ENCODE results near the gene GRPEL1.

GRPEL1 gene

GRCh38 chr4:7060346-7061150 is 7.3 kb downstream of the GRPEL1 start:
- no peaks in the 10 kb centered on the region for H3K9me3 ChIP-seq
- H3K4me3 ChIP-seq (ENCODE audit: low read depth in 1 of 2, low read length in 1 of 2), result peak overlapping the region; percentile 26 to 50
- peaks cover 51 to 53% of the 10 kb centered on the region in 2 experiments for H3K4me1 ChIP-seq (ENCODE audit: control insufficient read depth in 1 of 2, insufficient read depth in 1 of 2, low read depth in 1 of 2, low read length in 1 of 2)
- peaks cover 23% of the 10 kb centered on the region for H3K36me3 ChIP-seq
- peak overlapping the region; percentile 83 for H3K27ac ChIP-seq
- no peak for TF ChIP-seq CTCF (IDR thresholded peaks at IDR 0.05)
- H3K27me3 ChIP-seq, result no peaks in the 10 kb centered on the region

GRCh38 chr4:7059662-7060061 is 8.2 kb downstream of the GRPEL1 start:
- Histone ChIP-seq H3K4me1 (ENCODE audit: control insufficient read depth in 1 of 2, insufficient read depth in 1 of 2, low read depth in 1 of 2, low read length in 1 of 2) (peaks cover 50 to 53% of the 10 kb centered on the region in 2 experiments), H3K27me3 (no peaks in the 10 kb centered on the region), H3K27ac (peak overlapping the region; percentile 83), H3K36me3 (peaks cover 32% of the 10 kb centered on the region), H3K4me3 (ENCODE audit: low read depth in 1 of 2, low read length in 1 of 2) (peak overlapping the region; percentile 26 to 50), H3K9me3 (no peaks in the 10 kb centered on the region)
- TF ChIP-seq CTCF (IDR thresholded peaks at IDR 0.05), result no peak

- Histone ChIP-seq H3K4me1 (ENCODE audit: control insufficient read depth in 1 of 2, insufficient read depth in 1 of 2, low read depth in 1 of 2, low read length in 1 of 2) (peaks cover 57 to 61% of the 10 kb centered on the region in 2 experiments), H3K9me3 (no peaks in the 10 kb centered on the region), H3K36me3 (peaks cover 40% of the 10 kb centered on the region), H3K27ac (peak overlapping the region; percentile 83), H3K4me3 (ENCODE audit: low read depth in 1 of 2, low read length in 1 of 2) (peak overlapping the region in 1 of 2 experiments; percentile 50), H3K27me3 (no peaks in the 10 kb centered on the region)
- no peak for TF ChIP-seq CTCF (IDR thresholded peaks at IDR 0.05)
Measured at GRCh38 chr4:7058792-7059191, 9.1 kb downstream of the GRPEL1 start.

GRCh38 chr4:7055990-7056325 is 11.9 kb downstream of the GRPEL1 start:
- TF ChIP-seq CTCF (IDR thresholded peaks at IDR 0.05), result no peak
- Histone ChIP-seq H3K9me3 (no peaks in the 10 kb centered on the region), H3K36me3 (peaks cover 39% of the 10 kb centered on the region), H3K27ac (peak overlapping the region; percentile 33), H3K4me1 (ENCODE audit: control insufficient read depth in 1 of 2, insufficient read depth in 1 of 2, low read depth in 1 of 2, low read length in 1 of 2) (peaks cover 69 to 73% of the 10 kb centered on the region in 2 experiments), H3K27me3 (no peaks in the 10 kb centered on the region), H3K4me3 (ENCODE audit: low read depth in 1 of 2, low read length in 1 of 2) (no peak overlapping the region)

- peaks cover 44% of the 10 kb centered on the region for H3K36me3 ChIP-seq
- H3K9me3 ChIP-seq, result no peaks in the 10 kb centered on the region
- no peaks in the 10 kb centered on the region for H3K27me3 ChIP-seq
- H3K27ac ChIP-seq, result peak overlapping the region; percentile 48
- no peak for TF ChIP-seq CTCF (IDR thresholded peaks at IDR 0.05)
- H3K4me1 ChIP-seq (ENCODE audit: control insufficient read depth in 1 of 2, insufficient read depth in 1 of 2, low read depth in 1 of 2, low read length in 1 of 2), result peaks cover 63 to 67% of the 10 kb centered on the region in 2 experiments
- no peak overlapping the region for H3K4me3 ChIP-seq (ENCODE audit: low read depth in 1 of 2, low read length in 1 of 2)
Measured at GRCh38 chr4:7055111-7055989, 12.5 kb downstream of the GRPEL1 start.

Measured in neutrophil (primary cell).